ENCODE data around the gene C5orf24.
A peak's percentile ranks its signal among the peaks of the same experiment; 100 is the strongest.

The C5orf24 gene

DNA sequence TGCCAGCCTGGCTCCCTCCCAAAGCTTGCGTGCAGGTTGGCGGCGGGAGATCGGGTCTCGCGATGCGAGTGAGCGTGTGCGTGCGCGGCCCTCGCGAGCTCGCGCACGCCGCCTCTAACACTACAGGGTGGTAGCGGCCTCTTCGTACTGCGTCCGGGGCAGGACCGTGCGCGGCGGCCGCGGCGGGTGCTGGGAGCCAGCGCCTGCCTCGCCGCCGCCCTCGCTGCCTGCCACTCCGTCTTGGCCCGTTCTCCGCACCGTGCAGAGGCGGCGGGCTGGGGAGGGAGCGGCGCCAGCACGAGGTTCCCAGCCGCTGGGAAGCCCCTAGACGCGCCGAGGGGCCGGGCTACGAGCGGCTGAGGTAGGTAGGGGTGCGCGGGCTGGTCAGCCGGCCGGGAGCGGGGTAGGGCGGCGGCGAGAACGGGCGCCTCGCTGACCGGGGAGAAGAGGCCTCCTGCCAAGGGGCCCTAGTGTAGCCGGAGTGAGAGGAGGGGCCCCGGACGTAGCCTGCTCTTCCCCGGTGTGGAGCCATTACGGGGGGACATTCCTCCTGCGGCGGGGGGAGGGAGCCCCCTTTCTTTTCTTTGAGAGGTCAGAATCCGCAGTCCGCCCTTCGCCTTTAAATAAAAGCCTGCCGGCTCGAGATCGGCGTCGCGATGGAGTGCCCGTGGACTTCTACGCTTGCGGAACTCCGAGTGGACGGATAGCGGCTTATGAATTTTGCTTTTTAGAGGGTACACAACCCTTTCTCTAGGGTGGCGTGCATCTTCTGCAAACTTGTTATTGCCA lies at the start of gene C5orf24:
Gene C5orf24 (plus strand): TSS at position 117 of the 789 bp plus-strand sequence. CDS start 8,933 bp downstream, outside the sequence.
- H3K4me3 ChIP-seq (ENCODE audit: low read depth, low read length) = peak within 1 kb of the TSS; percentile 98
- TF ChIP-seq MYC (IDR thresholded peaks at IDR 0.05; ENCODE audit: low read depth, low read length) (peak; percentile 71; the same call in 1 of the 2 replicates), POLR2A (IDR thresholded peaks at IDR 0.05; ENCODE audit: extremely low read depth, insufficient read length) (peak; percentile 95)
- TF ChIP-seq, protein P1, sequence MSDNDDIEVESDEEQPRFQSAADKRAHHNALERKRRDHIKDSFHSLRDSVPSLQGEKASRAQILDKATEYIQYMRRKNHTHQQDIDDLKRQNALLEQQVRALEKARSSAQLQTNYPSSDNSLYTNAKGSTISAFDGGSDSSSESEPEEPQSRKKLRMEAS (IDR thresholded peaks at IDR 0.05; ENCODE audit: low read depth, low read length) = peak; percentile 80
- TF ChIP-seq, protein P2, sequence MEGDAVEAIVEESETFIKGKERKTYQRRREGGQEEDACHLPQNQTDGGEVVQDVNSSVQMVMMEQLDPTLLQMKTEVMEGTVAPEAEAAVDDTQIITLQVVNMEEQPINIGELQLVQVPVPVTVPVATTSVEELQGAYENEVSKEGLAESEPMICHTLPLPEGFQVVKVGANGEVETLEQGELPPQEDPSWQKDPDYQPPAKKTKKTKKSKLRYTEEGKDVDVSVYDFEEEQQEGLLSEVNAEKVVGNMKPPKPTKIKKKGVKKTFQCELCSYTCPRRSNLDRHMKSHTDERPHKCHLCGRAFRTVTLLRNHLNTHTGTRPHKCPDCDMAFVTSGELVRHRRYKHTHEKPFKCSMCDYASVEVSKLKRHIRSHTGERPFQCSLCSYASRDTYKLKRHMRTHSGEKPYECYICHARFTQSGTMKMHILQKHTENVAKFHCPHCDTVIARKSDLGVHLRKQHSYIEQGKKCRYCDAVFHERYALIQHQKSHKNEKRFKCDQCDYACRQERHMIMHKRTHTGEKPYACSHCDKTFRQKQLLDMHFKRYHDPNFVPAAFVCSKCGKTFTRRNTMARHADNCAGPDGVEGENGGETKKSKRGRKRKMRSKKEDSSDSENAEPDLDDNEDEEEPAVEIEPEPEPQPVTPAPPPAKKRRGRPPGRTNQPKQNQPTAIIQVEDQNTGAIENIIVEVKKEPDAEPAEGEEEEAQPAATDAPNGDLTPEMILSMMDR (IDR thresholded peaks at IDR 0.05; ENCODE audit: low read depth, low read length) = no peak
- peak; percentile 96 for DNase-seq (ENCODE audit: low read depth)

DNA sequence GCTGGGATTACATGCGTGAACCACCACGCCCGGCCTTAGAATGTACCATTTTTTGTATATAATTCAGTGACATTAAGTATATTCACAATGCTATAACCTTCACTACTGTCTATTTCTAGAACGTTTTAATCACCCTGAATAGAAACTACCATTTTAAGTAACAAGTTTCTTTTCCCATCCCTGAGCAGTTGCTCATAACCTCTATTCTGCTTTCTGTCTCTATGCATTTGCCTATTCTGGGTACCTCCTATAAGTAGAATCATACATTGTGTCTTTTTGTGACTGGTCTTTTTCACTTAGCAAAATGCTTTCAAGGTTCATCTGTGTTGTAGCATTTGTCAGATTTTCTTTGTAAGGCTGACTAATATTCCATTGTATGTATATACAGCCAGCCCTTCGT lies 47.3 kb upstream of the C5orf24 start:
- no peak overlapping the region for H3K4me3 ChIP-seq (ENCODE audit: low read depth, low read length)
- no peak for DNase-seq (ENCODE audit: low read depth)
- no peak for TF ChIP-seq MYC (IDR thresholded peaks at IDR 0.05; ENCODE audit: low read depth, low read length)
- TF ChIP-seq, protein P2 (IDR thresholded peaks at IDR 0.05; ENCODE audit: low read depth, low read length) = no peak
- TF ChIP-seq, protein P1 (IDR thresholded peaks at IDR 0.05; ENCODE audit: low read depth, low read length) = no peak
- no peak for TF ChIP-seq POLR2A (IDR thresholded peaks at IDR 0.05; ENCODE audit: extremely low read depth, insufficient read length)

DNA sequence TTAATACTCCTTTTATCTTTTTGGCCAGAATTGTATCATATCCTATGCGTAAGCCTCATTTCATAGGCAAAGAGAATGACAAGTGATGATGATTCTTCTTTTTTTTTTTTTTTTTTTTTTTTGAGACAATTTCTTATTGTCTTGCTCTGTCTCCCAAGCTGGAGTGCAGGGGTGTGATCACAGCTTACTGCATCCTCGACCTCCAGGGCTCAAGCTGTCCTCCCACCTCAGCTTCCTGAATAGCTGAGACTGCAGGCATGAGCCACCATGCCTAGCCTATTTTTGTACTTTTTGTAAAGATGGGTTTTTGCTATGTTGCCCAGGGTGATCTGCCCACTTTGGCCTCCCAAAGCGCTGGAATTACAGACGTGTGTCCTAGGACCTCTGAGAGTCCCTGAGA lies 41.9 kb upstream of the C5orf24 start:
- no peak for DNase-seq (ENCODE audit: low read depth)
- TF ChIP-seq POLR2A (IDR thresholded peaks at IDR 0.05; ENCODE audit: extremely low read depth, insufficient read length) = no peak
- TF ChIP-seq, protein P2 (IDR thresholded peaks at IDR 0.05; ENCODE audit: low read depth, low read length) = no peak
- no peak for TF ChIP-seq MYC (IDR thresholded peaks at IDR 0.05; ENCODE audit: low read depth, low read length)
- TF ChIP-seq, protein P1 (IDR thresholded peaks at IDR 0.05; ENCODE audit: low read depth, low read length) = no peak

DNA sequence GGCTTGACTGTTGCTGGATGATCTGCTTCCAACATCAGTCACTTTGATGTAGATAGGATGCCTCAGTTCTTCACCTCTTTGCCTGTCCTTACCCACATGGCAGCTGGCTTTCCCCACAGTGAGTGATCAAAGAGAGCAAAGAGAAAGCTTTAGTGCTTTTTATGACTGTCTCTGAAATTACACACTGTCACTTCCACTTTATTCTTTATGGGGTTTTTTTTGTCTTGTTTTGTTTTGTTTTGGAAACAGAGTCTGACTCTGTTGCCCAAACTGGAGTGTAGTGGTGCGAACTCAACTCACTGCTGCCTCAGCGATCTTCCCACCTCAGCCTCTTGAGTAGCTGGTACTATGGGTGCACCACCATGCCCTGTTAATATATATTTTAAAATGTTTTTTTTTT lies 32.4 kb upstream of the C5orf24 start:
- TF ChIP-seq, protein P1 (IDR thresholded peaks at IDR 0.05; ENCODE audit: low read depth, low read length) = no peak
- TF ChIP-seq, protein P2 (IDR thresholded peaks at IDR 0.05; ENCODE audit: low read depth, low read length) = no peak
- no peak for TF ChIP-seq POLR2A (IDR thresholded peaks at IDR 0.05; ENCODE audit: extremely low read depth, insufficient read length)
- no peak for TF ChIP-seq MYC (IDR thresholded peaks at IDR 0.05; ENCODE audit: low read depth, low read length)
- peak; percentile 9 for DNase-seq (ENCODE audit: low read depth)
- H3K4me3 ChIP-seq (ENCODE audit: low read depth, low read length) = no peak overlapping the region

More for the DNA sequence above, 41.9 kb upstream of the C5orf24 start:
- H3K4me3 ChIP-seq (ENCODE audit: low read depth, low read length) = no peak overlapping the region

DNA sequence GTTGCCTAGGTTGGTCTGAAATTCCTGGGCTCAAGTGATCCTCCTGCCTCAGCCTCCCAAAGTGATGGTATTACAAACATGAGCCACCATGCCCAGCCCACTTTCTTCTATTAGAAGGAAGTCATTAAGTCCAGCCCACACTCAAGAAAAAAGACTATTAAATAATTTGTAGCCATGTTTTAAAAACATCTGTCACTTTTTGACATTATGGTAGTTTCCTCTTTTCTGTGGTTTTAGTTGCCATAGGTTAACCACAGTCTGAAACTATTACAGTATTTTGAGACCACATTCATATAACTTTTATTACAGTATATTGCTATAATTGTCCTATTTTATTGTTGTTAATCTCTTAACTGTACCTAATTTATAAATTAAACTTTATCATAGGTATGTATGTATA lies 31.9 kb upstream of the C5orf24 start:
- TF ChIP-seq, protein P2 (IDR thresholded peaks at IDR 0.05; ENCODE audit: low read depth, low read length) = no peak
- peak; percentile 60 for DNase-seq (ENCODE audit: low read depth)

More for the DNA sequence above, 31.9 kb upstream of the C5orf24 start:
- H3K4me3 ChIP-seq (ENCODE audit: low read depth, low read length) = no peak overlapping the region

All from NB4 (cell line).